WERI-Rb-1 (cell line): ENCODE results near the gene CELF2.

Source experiments
- DNase-seq: peaks from one replicate; pipeline ENCODE4 v3.0.0-alpha.2; 2020
- H3K27ac ChIP-seq: fragments of 250-450 bp; sonication (Bioruptor Pico); 2 replicates; pipeline ENCODE4 v1.5.1; 2020; ENCODE audit warnings: mild to moderate bottlenecking, moderate library complexity
- H3K27me3 ChIP-seq: fragments of 250-450 bp; sonication (Bioruptor Pico); 2 replicates; pipeline ENCODE4 v1.5.1; 2021; ENCODE audit warnings: mild to moderate bottlenecking, low read depth, moderate library complexity; ENCODE audit not compliant: insufficient read depth, severe bottlenecking
- H3K36me3 ChIP-seq: fragments of 250-450 bp; sonication (Bioruptor Pico); 2 replicates; pipeline ENCODE4 v1.5.1; 2020; ENCODE audit warnings: mild to moderate bottlenecking, moderate library complexity
- H3K4me3 ChIP-seq: 2 replicates; pipeline ENCODE4 v1.5.1; 2011; ENCODE audit warnings: low read depth, mild to moderate bottlenecking, control low read depth, low read length
- H3K9me3 ChIP-seq: fragments of 250-450 bp; sonication (Bioruptor Pico); 2 replicates; pipeline ENCODE4 v1.5.1; 2021; ENCODE audit warnings: mild to moderate bottlenecking, moderate library complexity; ENCODE audit not compliant: severe bottlenecking
- CTCF ChIP-seq: IDR thresholded peaks from 2 replicates; pipeline ENCODE4 v1.5.1; 2011; ENCODE audit warnings: low read depth, mild to moderate bottlenecking, control low read depth, inconsistent platforms, low read length

Gene CELF2

GRCh38 chr10:11152801-11153200 lies 135.1 kb downstream of the CELF2 start:
- DNase-seq: no peak
- Histone ChIP-seq H3K4me3 (no peak overlapping the region), H3K27ac (no peak overlapping the region), H3K9me3 (no peaks in the 10 kb centered on the region), H3K36me3 (no peaks in the 10 kb centered on the region), H3K27me3 (no peaks in the 10 kb centered on the region)
- TF ChIP-seq CTCF: no peak

GRCh38 chr10:11153245-11153644 lies 135.6 kb downstream of the CELF2 start:
- H3K27ac ChIP-seq: no peak overlapping the region
- no peaks in the 10 kb centered on the region for H3K36me3 ChIP-seq
- H3K4me3 ChIP-seq: no peak overlapping the region
- no peaks in the 10 kb centered on the region for H3K9me3 ChIP-seq
- no peak for TF ChIP-seq CTCF
- no peak for DNase-seq
- H3K27me3 ChIP-seq: no peaks in the 10 kb centered on the region

- H3K4me3 ChIP-seq: no peak overlapping the region
- no peak for TF ChIP-seq CTCF
- H3K27me3 ChIP-seq: no peaks in the 10 kb centered on the region
- H3K27ac ChIP-seq: no peak overlapping the region
- H3K36me3 ChIP-seq: no peaks in the 10 kb centered on the region
- H3K9me3 ChIP-seq: no peaks in the 10 kb centered on the region
- no peak for DNase-seq
Observed at GRCh38 chr10:11153766-11154165, 136.1 kb downstream of the CELF2 start.

GRCh38 chr10:11154333-11154732 lies 136.7 kb downstream of the CELF2 start:
- Histone ChIP-seq H3K27me3 (no peaks in the 10 kb centered on the region), H3K9me3 (no peaks in the 10 kb centered on the region), H3K4me3 (no peak overlapping the region), H3K27ac (no peak overlapping the region), H3K36me3 (no peaks in the 10 kb centered on the region)
- DNase-seq: no peak
- no peak for TF ChIP-seq CTCF

- Histone ChIP-seq H3K27me3 (no peaks in the 10 kb centered on the region), H3K4me3 (no peak overlapping the region), H3K36me3 (no peaks in the 10 kb centered on the region), H3K9me3 (no peaks in the 10 kb centered on the region), H3K27ac (no peak overlapping the region)
- TF ChIP-seq CTCF: no peak
- no peak for DNase-seq
Observed at GRCh38 chr10:11154849-11155498, 137.3 kb downstream of the CELF2 start.

GRCh38 chr10:11156480-11156879 lies 138.8 kb downstream of the CELF2 start:
- H3K27me3 ChIP-seq: no peaks in the 10 kb centered on the region
- no peaks in the 10 kb centered on the region for H3K9me3 ChIP-seq
- no peak overlapping the region for H3K4me3 ChIP-seq
- H3K27ac ChIP-seq: no peak overlapping the region
- TF ChIP-seq CTCF: no peak
- no peaks in the 10 kb centered on the region for H3K36me3 ChIP-seq
- DNase-seq: no peak
